ENCODE data around the gene TMOD1.

Gene TMOD1

DNA sequence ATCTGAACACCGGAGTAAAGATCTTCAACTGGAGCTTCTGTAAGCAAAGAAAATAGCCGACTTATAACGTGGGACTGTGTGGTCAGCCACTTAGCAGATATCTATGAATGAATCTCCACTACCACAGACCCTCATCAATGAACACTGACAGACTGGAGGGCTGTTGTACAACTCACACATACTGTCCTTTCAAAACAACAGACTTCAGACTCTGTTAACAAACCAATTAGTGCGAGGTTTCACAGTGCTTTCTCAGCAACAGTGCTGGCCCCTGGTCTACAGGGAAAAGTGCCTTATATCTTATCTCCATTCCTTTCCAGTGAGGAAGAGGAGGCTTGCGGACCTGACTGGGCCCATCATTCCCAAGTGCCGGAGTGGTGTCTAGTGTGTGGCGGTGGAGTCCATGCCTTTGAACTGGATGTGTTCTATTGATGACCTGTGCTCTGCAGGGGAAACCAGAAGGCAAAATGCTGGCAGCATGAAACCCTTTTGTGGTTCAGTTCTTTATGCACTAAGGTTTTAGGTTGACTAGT, 97.9 kb downstream of the TMOD1 start:
- peaks cover 5% of the 10 kb centered on the region for H3K4me1 ChIP-seq (ENCODE audit: insufficient read depth, low read length, severe bottlenecking)
- no peaks in the 10 kb centered on the region for H4K20me1 ChIP-seq (ENCODE audit: insufficient read depth, low read length)
- no peak overlapping the region for H3K27ac ChIP-seq (ENCODE audit: low read depth, low read length, poor library complexity, severe bottlenecking)
- no peak overlapping the region for H3K9ac ChIP-seq (ENCODE audit: low read length)
- no peaks in the 10 kb centered on the region for H3K9me2 ChIP-seq (ENCODE audit: low read depth, low read length)
- no peak for TF ChIP-seq EZH2 (IDR thresholded peaks at IDR 0.05; ENCODE audit: borderline replicate concordance, low read length)
- no peak for TF ChIP-seq CTCF (IDR thresholded peaks at IDR 0.05; ENCODE audit: low read length)
- peaks cover 34% of the 10 kb centered on the region for H3K36me3 ChIP-seq (ENCODE audit: insufficient read depth, low read length)
- H3K9me3 ChIP-seq (ENCODE audit: low read length): no peaks in the 10 kb centered on the region
- no peaks in the 10 kb centered on the region for H3F3A ChIP-seq (ENCODE audit: insufficient read depth, low read length)
- no peaks in the 10 kb centered on the region for H3K27me3 ChIP-seq (ENCODE audit: insufficient read depth, low read length)
- H2AFZ ChIP-seq (ENCODE audit: low read length): no peak overlapping the region
- no peak overlapping the region for H3K4me2 ChIP-seq (ENCODE audit: low read length)
- no peak overlapping the region for H3K4me3 ChIP-seq (ENCODE audit: low read depth, low read length, poor library complexity, severe bottlenecking)
- H3K79me2 ChIP-seq (ENCODE audit: insufficient read depth, low read length): no peaks in the 10 kb centered on the region

GRCh38 chr9:97600531-97601227, 99.2 kb downstream of the TMOD1 start:
- Histone ChIP-seq H3K9ac (ENCODE audit: low read length) (no peak overlapping the region), H3K79me2 (ENCODE audit: insufficient read depth, low read length) (no peaks in the 10 kb centered on the region), H2AFZ (ENCODE audit: low read length) (no peak overlapping the region), H3K9me3 (ENCODE audit: low read length) (no peaks in the 10 kb centered on the region), H3K27ac (ENCODE audit: low read depth, low read length, poor library complexity, severe bottlenecking) (no peak overlapping the region), H3K36me3 (ENCODE audit: insufficient read depth, low read length) (peaks cover 47% of the 10 kb centered on the region), H3K9me2 (ENCODE audit: low read depth, low read length) (no peaks in the 10 kb centered on the region), H3K4me1 (ENCODE audit: insufficient read depth, low read length, severe bottlenecking) (peaks cover 5% of the 10 kb centered on the region), H3F3A (ENCODE audit: insufficient read depth, low read length) (no peaks in the 10 kb centered on the region), H4K20me1 (ENCODE audit: insufficient read depth, low read length) (no peaks in the 10 kb centered on the region), H3K4me2 (ENCODE audit: low read length) (no peak overlapping the region), H3K27me3 (ENCODE audit: insufficient read depth, low read length) (no peaks in the 10 kb centered on the region), H3K4me3 (ENCODE audit: low read depth, low read length, poor library complexity, severe bottlenecking) (no peak overlapping the region)
- TF ChIP-seq EZH2 (IDR thresholded peaks at IDR 0.05; ENCODE audit: borderline replicate concordance, low read length): no peak
- TF ChIP-seq CTCF (IDR thresholded peaks at IDR 0.05; ENCODE audit: low read length): no peak

DNA sequence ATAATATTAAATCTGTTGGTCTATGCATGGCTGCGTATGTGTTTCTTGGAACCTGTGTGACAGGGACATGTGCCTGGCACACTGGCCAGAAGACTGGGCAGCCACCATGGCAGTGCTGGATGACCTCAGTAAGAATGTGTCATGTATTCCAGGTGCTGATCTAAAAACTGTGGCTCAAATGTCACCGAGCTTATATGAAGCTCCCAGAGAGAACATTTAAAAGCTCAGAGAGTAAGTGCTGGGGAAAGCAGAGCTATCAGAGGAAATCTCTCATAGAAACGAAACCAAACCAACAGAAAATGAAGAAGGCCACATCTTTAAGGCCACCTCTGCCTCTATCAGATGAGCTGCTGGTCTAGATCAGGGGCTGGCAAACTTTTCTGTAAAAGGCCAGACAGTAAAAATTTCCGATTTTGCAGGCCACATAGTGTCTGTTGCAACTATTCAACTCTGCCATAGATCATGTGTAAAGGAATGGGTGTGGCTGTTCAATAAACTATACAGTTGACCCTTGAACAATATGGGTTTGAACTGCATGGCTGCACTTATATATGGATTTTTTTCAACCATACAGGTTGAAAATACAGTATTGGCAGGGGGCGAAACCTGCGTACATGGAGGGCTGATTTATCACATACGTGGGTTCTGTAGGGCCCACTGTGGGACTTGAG, 99.9 kb downstream of the TMOD1 start:
- H3K79me2 ChIP-seq (ENCODE audit: insufficient read depth, low read length): no peaks in the 10 kb centered on the region
- H2AFZ ChIP-seq (ENCODE audit: low read length): no peak overlapping the region
- no peaks in the 10 kb centered on the region for H3F3A ChIP-seq (ENCODE audit: insufficient read depth, low read length)
- H3K27me3 ChIP-seq (ENCODE audit: insufficient read depth, low read length): no peaks in the 10 kb centered on the region
- peaks cover 54% of the 10 kb centered on the region for H3K36me3 ChIP-seq (ENCODE audit: insufficient read depth, low read length)
- TF ChIP-seq EZH2 (IDR thresholded peaks at IDR 0.05; ENCODE audit: borderline replicate concordance, low read length): no peak
- no peak for TF ChIP-seq CTCF (IDR thresholded peaks at IDR 0.05; ENCODE audit: low read length)
- H3K4me2 ChIP-seq (ENCODE audit: low read length): no peak overlapping the region
- H3K9me2 ChIP-seq (ENCODE audit: low read depth, low read length): no peaks in the 10 kb centered on the region
- H3K9ac ChIP-seq (ENCODE audit: low read length): no peak overlapping the region
- no peak overlapping the region for H3K4me3 ChIP-seq (ENCODE audit: low read depth, low read length, poor library complexity, severe bottlenecking)
- peaks cover 5% of the 10 kb centered on the region for H3K4me1 ChIP-seq (ENCODE audit: insufficient read depth, low read length, severe bottlenecking)
- H4K20me1 ChIP-seq (ENCODE audit: insufficient read depth, low read length): no peaks in the 10 kb centered on the region
- H3K9me3 ChIP-seq (ENCODE audit: low read length): no peaks in the 10 kb centered on the region
- H3K27ac ChIP-seq (ENCODE audit: low read depth, low read length, poor library complexity, severe bottlenecking): no peak overlapping the region
